Neural cell (in vitro differentiated cells): ENCODE results near the gene HNRNPUL1. TPM values are rescaled to one million over a fixed set of nuclear protein-coding genes. Genes with fewer than 3 reads are reported as not detected.

Source experiments
- H2AFZ ChIP-seq: fragments of 200-600, 300-800 bp; sonication (generic), shearing (Covaris generic); 2 replicates; pipeline ENCODE4 v1.6.0; 2014; ENCODE audit warnings: low read depth, mild to moderate bottlenecking, antibody characterized with exemption, low read length, moderate library complexity
- H3F3A ChIP-seq: fragments of 200-600 bp; shearing (Covaris generic); 2 replicates; pipeline ENCODE4 v1.6.1; 2016; ENCODE audit warnings: mild to moderate bottlenecking, moderate library complexity, mixed read lengths, antibody characterized with exemption, low read length; ENCODE audit not compliant: insufficient read depth, poor library complexity, severe bottlenecking
- H3K27ac ChIP-seq: fragments of 200-600, 300-800 bp; sonication (generic), shearing (Covaris generic); 2 replicates; pipeline ENCODE4 v1.5.1; 2014; ENCODE audit warnings: mild to moderate bottlenecking, low read length, moderate library complexity
- H3K27me3 ChIP-seq: fragments of 300-800, 200-600 bp; sonication (generic), shearing (Covaris generic); 2 replicates; pipeline ENCODE4 v1.6.0; 2014; ENCODE audit warnings: mild to moderate bottlenecking, low read depth, low read length, moderate library complexity; ENCODE audit not compliant: insufficient read depth
- H3K36me3 ChIP-seq: fragments of 300-800, 200-600 bp; sonication (generic), shearing (Covaris generic); 2 replicates; pipeline ENCODE4 v1.5.1; 2014; ENCODE audit warnings: mild to moderate bottlenecking, antibody characterized with exemption, low read length, moderate library complexity; ENCODE audit not compliant: insufficient read depth
- H3K4me2 ChIP-seq: fragments of 300-800, 200-600 bp; sonication (generic), shearing (Covaris generic); 2 replicates; pipeline ENCODE4 v1.6.0; 2014; ENCODE audit warnings: mild to moderate bottlenecking, low read length
- H3K4me3 ChIP-seq: fragments of 300-800, 200-600 bp; sonication (generic), shearing (Covaris generic); 2 replicates; pipeline ENCODE4 v1.5.1; 2014; ENCODE audit warnings: mild to moderate bottlenecking, low read length, moderate library complexity
- H3K79me2 ChIP-seq: fragments of 200-600 bp; shearing (Covaris generic); replicated peaks from 2 replicates; pipeline ENCODE4 v1.6.0; 2014; ENCODE audit warnings: mild to moderate bottlenecking, low read length, moderate library complexity; ENCODE audit not compliant: insufficient read depth
- H3K9ac ChIP-seq: fragments of 300-800, 200-600 bp; sonication (generic), shearing (Covaris generic); 2 replicates; pipeline ENCODE4 v1.6.1; 2016; ENCODE audit warnings: mild to moderate bottlenecking, low read length, mixed read lengths
- H3K9me2 ChIP-seq: fragments of 200-600 bp; shearing (Covaris generic); 2 replicates; pipeline ENCODE4 v1.6.1; 2016; ENCODE audit warnings: mild to moderate bottlenecking, low read length, mixed read lengths; ENCODE audit not compliant: insufficient read depth
- H3K9me3 ChIP-seq: fragments of 200-600, 300-800 bp; sonication (generic), shearing (Covaris generic); 2 replicates; pipeline ENCODE4 v1.6.1; 2016; ENCODE audit warnings: mild to moderate bottlenecking, mixed run types, low read length, moderate library complexity, mixed read lengths
- H4K20me1 ChIP-seq: fragments of 200-600 bp; shearing (Covaris generic); 2 replicates; pipeline ENCODE4 v1.6.1; 2016; ENCODE audit warnings: mild to moderate bottlenecking, mixed run types; ENCODE audit not compliant: insufficient read depth
- CTCF ChIP-seq: fragments of 450-650 bp; IDR thresholded peaks from 2 replicates; pipeline ENCODE4 v1.5.1; 2014; ENCODE audit warnings: antibody characterized with exemption, mild to moderate bottlenecking, moderate library complexity; ENCODE audit not compliant: poor library complexity, severe bottlenecking
- EP300 ChIP-seq: fragments of 450-650 bp; conservative IDR thresholded peaks from 2 replicates; pipeline ENCODE4 v1.6.1; 2014; ENCODE audit warnings: antibody characterized with exemption, mild to moderate bottlenecking, moderate library complexity; ENCODE audit not compliant: poor library complexity, severe bottlenecking
- EZH2 ChIP-seq: fragments of 200-600, 300-800 bp; shearing (Covaris generic), sonication (generic); IDR thresholded peaks from 2 replicates; pipeline ENCODE4 v1.6.1; 2014; ENCODE audit warnings: antibody characterized with exemption, low read length, borderline replicate concordance, mild to moderate bottlenecking; ENCODE audit not compliant: insufficient read depth, poor library complexity, severe bottlenecking
- MXI1 ChIP-seq: fragments of 450-650 bp; conservative IDR thresholded peaks from 2 replicates; pipeline ENCODE4 v1.6.1; 2014; ENCODE audit warnings: antibody characterized with exemption, mild to moderate bottlenecking; ENCODE audit not compliant: poor library complexity, severe bottlenecking
- POLR2AphosphoS5 ChIP-seq: IDR thresholded peaks from 2 replicates; pipeline ENCODE4 v1.6.1; 2012
- RAD21 ChIP-seq: fragments of 450-650 bp; conservative IDR thresholded peaks from 2 replicates; pipeline ENCODE4 v1.6.1; 2014; ENCODE audit warnings: antibody characterized with exemption, mild to moderate bottlenecking, moderate library complexity
- SMC3 ChIP-seq: fragments of 450-650 bp; conservative IDR thresholded peaks from 2 replicates; pipeline ENCODE4 v1.6.1; 2014; ENCODE audit warnings: antibody characterized with exemption, mild to moderate bottlenecking, moderate library complexity; ENCODE audit not compliant: poor library complexity
- TAF1 ChIP-seq: IDR thresholded peaks from 2 replicates; pipeline ENCODE4 v1.6.1; 2012; ENCODE audit warnings: low read depth
- polyA plus RNA-seq: library from polyadenylated mRNA; depleted of rRNA; stranded (reverse); fragments of >200 nt; gene quantifications from 2 replicates; pipeline ENCODE4 v1.2.3, GENCODE V29; 2014
- TF ChIP-seq, protein P1 (sequence below): IDR thresholded peaks from 2 replicates; pipeline ENCODE4 v1.6.1; 2012; ENCODE audit warnings: borderline replicate concordance

HNRNPUL1 gene
- polyA plus RNA-seq, 1 donor from 2014 or later = 34.6 TPM

GRCh38 chr19:41325947-41326706, 62.0 kb downstream of the HNRNPUL1 start:
- Histone ChIP-seq H3K9me3 (no peaks in the 10 kb centered on the region), H3K9ac (peak overlapping the region; percentile 54), H3F3A (no peaks in the 10 kb centered on the region), H3K79me2 (no peaks in the 10 kb centered on the region), H2AFZ (no peak overlapping the region), H3K4me3 (peak overlapping the region; percentile 59), H3K4me2 (no peak overlapping the region), H4K20me1 (no peaks in the 10 kb centered on the region), H3K27ac (no peak overlapping the region), H3K36me3 (no peaks in the 10 kb centered on the region), H3K9me2 (no peaks in the 10 kb centered on the region), H3K27me3 (no peaks in the 10 kb centered on the region)
- no peak for TF ChIP-seq SMC3
- no peak for TF ChIP-seq POLR2AphosphoS5
- no peak for TF ChIP-seq CTCF
- TF ChIP-seq, protein P1, sequence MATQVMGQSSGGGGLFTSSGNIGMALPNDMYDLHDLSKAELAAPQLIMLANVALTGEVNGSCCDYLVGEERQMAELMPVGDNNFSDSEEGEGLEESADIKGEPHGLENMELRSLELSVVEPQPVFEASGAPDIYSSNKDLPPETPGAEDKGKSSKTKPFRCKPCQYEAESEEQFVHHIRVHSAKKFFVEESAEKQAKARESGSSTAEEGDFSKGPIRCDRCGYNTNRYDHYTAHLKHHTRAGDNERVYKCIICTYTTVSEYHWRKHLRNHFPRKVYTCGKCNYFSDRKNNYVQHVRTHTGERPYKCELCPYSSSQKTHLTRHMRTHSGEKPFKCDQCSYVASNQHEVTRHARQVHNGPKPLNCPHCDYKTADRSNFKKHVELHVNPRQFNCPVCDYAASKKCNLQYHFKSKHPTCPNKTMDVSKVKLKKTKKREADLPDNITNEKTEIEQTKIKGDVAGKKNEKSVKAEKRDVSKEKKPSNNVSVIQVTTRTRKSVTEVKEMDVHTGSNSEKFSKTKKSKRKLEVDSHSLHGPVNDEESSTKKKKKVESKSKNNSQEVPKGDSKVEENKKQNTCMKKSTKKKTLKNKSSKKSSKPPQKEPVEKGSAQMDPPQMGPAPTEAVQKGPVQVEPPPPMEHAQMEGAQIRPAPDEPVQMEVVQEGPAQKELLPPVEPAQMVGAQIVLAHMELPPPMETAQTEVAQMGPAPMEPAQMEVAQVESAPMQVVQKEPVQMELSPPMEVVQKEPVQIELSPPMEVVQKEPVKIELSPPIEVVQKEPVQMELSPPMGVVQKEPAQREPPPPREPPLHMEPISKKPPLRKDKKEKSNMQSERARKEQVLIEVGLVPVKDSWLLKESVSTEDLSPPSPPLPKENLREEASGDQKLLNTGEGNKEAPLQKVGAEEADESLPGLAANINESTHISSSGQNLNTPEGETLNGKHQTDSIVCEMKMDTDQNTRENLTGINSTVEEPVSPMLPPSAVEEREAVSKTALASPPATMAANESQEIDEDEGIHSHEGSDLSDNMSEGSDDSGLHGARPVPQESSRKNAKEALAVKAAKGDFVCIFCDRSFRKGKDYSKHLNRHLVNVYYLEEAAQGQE = no peak
- TF ChIP-seq TAF1 = no peak
- no peak for TF ChIP-seq EP300
- TF ChIP-seq MXI1 = no peak
- TF ChIP-seq RAD21 = no peak
- no peak for TF ChIP-seq EZH2

DNA sequence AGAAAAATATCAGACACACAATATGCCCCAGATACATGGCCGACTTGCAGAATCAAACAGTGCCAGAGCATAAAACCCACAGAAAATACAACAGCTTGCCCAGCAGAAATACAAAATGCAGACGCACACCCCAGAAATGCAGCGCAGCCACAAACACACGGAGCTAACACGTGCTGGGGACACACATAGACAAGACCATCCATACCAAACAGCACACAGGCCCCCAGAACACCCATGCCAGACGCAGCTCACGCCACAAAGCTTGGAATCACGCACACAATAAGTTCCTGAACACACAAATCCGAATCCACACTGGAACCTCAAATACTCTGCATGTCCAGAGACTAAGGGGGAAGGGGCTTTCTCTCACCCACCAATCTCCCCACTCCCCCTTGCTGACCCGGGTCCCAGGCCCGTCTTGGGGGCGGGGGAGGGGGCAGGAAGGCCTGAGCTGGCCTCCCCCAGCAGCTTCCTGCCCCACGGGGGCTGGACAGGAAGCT, 63.0 kb downstream of the HNRNPUL1 start:
- H3K27ac ChIP-seq = no peak overlapping the region
- no peaks in the 10 kb centered on the region for H4K20me1 ChIP-seq
- no peak overlapping the region for H3K4me3 ChIP-seq
- H3K79me2 ChIP-seq = no peaks in the 10 kb centered on the region
- H3K27me3 ChIP-seq = no peaks in the 10 kb centered on the region
- no peak overlapping the region for H3K4me2 ChIP-seq
- H3K9me3 ChIP-seq = no peaks in the 10 kb centered on the region
- TF ChIP-seq SMC3 (no peak), CTCF (no peak), EP300 (no peak), RAD21 (no peak), TAF1 (no peak), EZH2 (no peak), POLR2AphosphoS5 (no peak), MXI1 (no peak)
- TF ChIP-seq, protein P1 = no peak
- H3K9me2 ChIP-seq = no peaks in the 10 kb centered on the region
- no peaks in the 10 kb centered on the region for H3F3A ChIP-seq
- no peaks in the 10 kb centered on the region for H3K36me3 ChIP-seq
- H2AFZ ChIP-seq = no peak overlapping the region
- H3K9ac ChIP-seq = no peak overlapping the region
